Uterus (tissue), 2 donors: ENCODE results near the gene DCK.

Experiments
- POLR2A ChIP-seq, 2 donors: fragments of 450-650 bp; IDR thresholded peaks; one replicate each; pipeline ENCODE4 v1.6.1; 2016; ENCODE audit warnings: antibody characterized with exemption in 2 of 2, mild to moderate bottlenecking in 1 of 2, moderate library complexity in 1 of 2
- TF ChIP-seq, protein P1 (sequence below), 4 experiments: fragments of 200-600 bp in 2 of 4; fragments of 450-650 bp in 2 of 4; sonication (generic) in 2 of 4; IDR thresholded peaks; one replicate each; pipeline ENCODE4 v1.5.1; 2016 to 2019; ENCODE audit warnings: antibody characterized with exemption in 4 of 4, mild to moderate bottlenecking in 2 of 4, moderate library complexity in 1 of 4

DNA sequence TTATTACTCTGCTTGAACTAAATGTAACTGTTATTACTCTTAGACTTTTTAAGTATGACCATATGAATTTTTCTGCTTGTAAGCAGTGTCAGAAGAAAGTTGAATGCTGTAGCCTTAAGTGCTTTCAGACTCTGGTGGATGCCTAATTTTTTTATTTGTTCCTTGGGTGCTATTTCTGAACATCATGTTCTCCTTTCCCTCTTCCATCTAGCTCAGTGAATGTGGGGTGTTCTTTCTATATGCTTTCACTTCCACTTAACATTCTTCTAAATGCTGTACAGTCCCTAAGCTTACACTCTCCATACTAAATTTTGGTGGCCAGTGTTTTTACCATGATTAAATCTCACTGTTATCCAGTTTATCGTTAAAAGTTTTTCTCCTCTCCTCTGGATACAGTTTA, 3.6 kb downstream of the DCK start:
- TF ChIP-seq, protein P1, sequence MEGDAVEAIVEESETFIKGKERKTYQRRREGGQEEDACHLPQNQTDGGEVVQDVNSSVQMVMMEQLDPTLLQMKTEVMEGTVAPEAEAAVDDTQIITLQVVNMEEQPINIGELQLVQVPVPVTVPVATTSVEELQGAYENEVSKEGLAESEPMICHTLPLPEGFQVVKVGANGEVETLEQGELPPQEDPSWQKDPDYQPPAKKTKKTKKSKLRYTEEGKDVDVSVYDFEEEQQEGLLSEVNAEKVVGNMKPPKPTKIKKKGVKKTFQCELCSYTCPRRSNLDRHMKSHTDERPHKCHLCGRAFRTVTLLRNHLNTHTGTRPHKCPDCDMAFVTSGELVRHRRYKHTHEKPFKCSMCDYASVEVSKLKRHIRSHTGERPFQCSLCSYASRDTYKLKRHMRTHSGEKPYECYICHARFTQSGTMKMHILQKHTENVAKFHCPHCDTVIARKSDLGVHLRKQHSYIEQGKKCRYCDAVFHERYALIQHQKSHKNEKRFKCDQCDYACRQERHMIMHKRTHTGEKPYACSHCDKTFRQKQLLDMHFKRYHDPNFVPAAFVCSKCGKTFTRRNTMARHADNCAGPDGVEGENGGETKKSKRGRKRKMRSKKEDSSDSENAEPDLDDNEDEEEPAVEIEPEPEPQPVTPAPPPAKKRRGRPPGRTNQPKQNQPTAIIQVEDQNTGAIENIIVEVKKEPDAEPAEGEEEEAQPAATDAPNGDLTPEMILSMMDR (IDR thresholded peaks at IDR 0.05), result no peak
- no peak for TF ChIP-seq POLR2A (IDR thresholded peaks at IDR 0.05)
